Panc1 (cell line): ENCODE measurements around the gene TWSG1. TPM values are rescaled to one million over a fixed set of nuclear protein-coding genes. Genes with fewer than 3 reads are reported as not detected.

Experiments used
- ATAC-seq: fragments of 200-7000 bp; cut with Tn5 transposase; 2 replicates; pipeline ENCODE4 v1.9.1; 2020; ENCODE audit warnings: mild to moderate bottlenecking, moderate library complexity
- BruUV-seq: library from RNA; stranded (reverse); fragments of 400-500 nt; replicated peaks from 2 replicates; lab custom pipeline; 2021; lab: Mats Ljungman, UMichigan
- CTCF ChIA-PET: fragments of 300-600 bp; sonication (Branson Sonifier 250); formaldehyde crosslinking; loops from one replicate; lab custom pipeline; 2022; ENCODE audit warnings: antibody characterized with exemption; lab: Charles Lee
- POLR2A ChIA-PET: fragments of 300-600 bp; sonication (Branson Sonifier 250); formaldehyde crosslinking; loops from one replicate; lab custom pipeline; 2022; ENCODE audit warnings: antibody characterized with exemption; lab: Charles Lee
- DNase-seq: peaks from one replicate; pipeline ENCODE4 v3.0.0-alpha.2; 2010; ENCODE audit warnings: low read depth, low spot score
- H3K27ac ChIP-seq: 2 replicates; pipeline ENCODE4 v1.5.1; 2011; ENCODE audit warnings: mild to moderate bottlenecking, low read length, inconsistent platforms
- H3K27me3 ChIP-seq: fragments of 200-500 bp; sonication (Bioruptor generic); 2 replicates; pipeline ENCODE4 v1.6.0; 2014; ENCODE audit warnings: low read length, inconsistent platforms; ENCODE audit not compliant: control insufficient read depth, insufficient read depth
- H3K36me3 ChIP-seq: fragments of 200-500 bp; sonication (Bioruptor generic); 2 replicates; pipeline ENCODE4 v1.5.1; 2014; ENCODE audit warnings: inconsistent platforms, mild to moderate bottlenecking, low read length, moderate library complexity; ENCODE audit not compliant: control insufficient read depth, insufficient read depth
- H3K4me1 ChIP-seq: 2 replicates; pipeline ENCODE4 v1.5.1; 2011; ENCODE audit warnings: inconsistent platforms, mild to moderate bottlenecking, low read length, moderate library complexity; ENCODE audit not compliant: control insufficient read depth, insufficient read depth
- H3K4me3 ChIP-seq, 2 experiments: 2 replicates each; pipeline ENCODE4 v1.5.1; 2011 to 2012; ENCODE audit warnings: low read depth in 2 of 2, low read length in 2 of 2, mild to moderate bottlenecking in 2 of 2, inconsistent platforms in 1 of 2, moderate library complexity in 1 of 2
- H3K9me3 ChIP-seq: fragments of 200-500 bp; sonication (Bioruptor generic); 2 replicates; pipeline ENCODE4 v1.5.1; 2014; ENCODE audit warnings: low read depth, mild to moderate bottlenecking, inconsistent platforms, low read length, moderate library complexity; ENCODE audit not compliant: control insufficient read depth, insufficient read depth
- CTCF ChIP-seq: fragments of 450-650 bp; IDR thresholded peaks from 2 replicates; pipeline ENCODE4 v1.5.1; 2017; ENCODE audit warnings: mild to moderate bottlenecking
- POLR2AphosphoS5 ChIP-seq: IDR thresholded peaks from 2 replicates; pipeline ENCODE4 v1.6.1; 2012; ENCODE audit warnings: mild to moderate bottlenecking, low read depth, low read length, moderate library complexity
- REST ChIP-seq, 2 experiments: IDR thresholded peaks; 2 replicates each; pipeline ENCODE4 v1.6.1; 2011 to 2012; ENCODE audit warnings: low read depth in 2 of 2, control low read depth in 1 of 2, low read length in 1 of 2, mild to moderate bottlenecking in 1 of 2, moderate library complexity in 1 of 2; ENCODE audit not compliant: insufficient read depth in 1 of 2
- SIN3A ChIP-seq: IDR thresholded peaks from 2 replicates; pipeline ENCODE4 v1.6.1; 2012; ENCODE audit warnings: low read depth, mild to moderate bottlenecking, low read length, moderate library complexity, borderline replicate concordance; ENCODE audit not compliant: insufficient read depth
- TCF7L2 ChIP-seq: IDR thresholded peaks from 2 replicates; pipeline ENCODE4 v1.6.1; 2011; ENCODE audit warnings: mild to moderate bottlenecking, low read depth, low read length, inconsistent platforms
- in situ Hi-C: cut with HindIII; loops from 2 replicates; pipeline ENCODE4 v1.10.0; 2016; ENCODE audit warnings: low sequenced_read_pairs, low pct_unique_long_range_greater_than_20kb
- intact Hi-C: fragments of 100-400 bp; cut with micrococcal nuclease; formaldehyde crosslinking; loops from one replicate; pipeline ENCODE4 v1.10.0; 2022; ENCODE audit not compliant: unreplicated experiment
- total RNA-seq: library from RNA; stranded (reverse); gene quantifications from one replicate; pipeline ENCODE4 v1.2.1, GENCODE V29; 2021; ENCODE audit not compliant: unreplicated experiment

The TWSG1 gene
- total RNA-seq, 1 experiment from 2014 or later, result 54.1 TPM

GRCh38 chr18:9325716-9326115 is 8.9 kb upstream of the TWSG1 start:
- DNase-seq (no peak), ATAC-seq (no peak)
- ChIA-PET CTCF (no interaction called here), POLR2A (no interaction called here)
- no peaks in the 10 kb centered on the region for H3K4me1 ChIP-seq
- H3K4me3 ChIP-seq, result no peak overlapping the region
- H3K27me3 ChIP-seq, result no peaks in the 10 kb centered on the region
- in situ Hi-C loops (no loop called here), intact Hi-C loops (no loop called here)
- H3K27ac ChIP-seq, result no peak overlapping the region
- no peaks in the 10 kb centered on the region for H3K36me3 ChIP-seq
- TF ChIP-seq POLR2AphosphoS5 (no peak), SIN3A (no peak), CTCF (no peak), TCF7L2 (no peak)
- BruUV-seq, result no TSS peak
- peaks cover 4% of the 10 kb centered on the region; the same call in 1 of the 2 replicates for H3K9me3 ChIP-seq

GRCh38 chr18:9328776-9329175 is 5.8 kb upstream of the TWSG1 start:
- Histone ChIP-seq H3K4me3 (no peak overlapping the region), H3K4me1 (no peaks in the 10 kb centered on the region), H3K9me3 (peaks cover 4% of the 10 kb centered on the region; the same call in 1 of the 2 replicates), H3K36me3 (no peaks in the 10 kb centered on the region), H3K27me3 (no peaks in the 10 kb centered on the region), H3K27ac (no peak overlapping the region)
- ChIA-PET CTCF (no interaction called here), POLR2A (no interaction called here)
- DNase-seq, result no peak
- TF ChIP-seq REST (IDR thresholded peaks at IDR 0.05; ENCODE audit: insufficient read depth in 1 of 2, low read depth in 2 of 2, low read length in 1 of 2) (no peak), SIN3A (no peak), POLR2AphosphoS5 (no peak), CTCF (no peak), TCF7L2 (no peak)
- intact Hi-C loops, result no loop called here
- BruUV-seq, result no TSS peak
- no peak for ATAC-seq
- in situ Hi-C loops, result no loop called here
